ENCODE results near the gene CRIP3.
"Not testable (repeated sequence)": the region's sequence is repeated elsewhere in the genome, so short reads cannot be mapped to it uniquely, and the experiment has no call there.

The CRIP3 gene

GRCh38 chr6:43308101-43308989 lies at the start of gene CRIP3:
Gene CRIP3 (minus strand): TSS chr6:43308826. CDS start chr6:43308792, 34 bp downstream.
- no peak for DNase-seq (ENCODE audit: low spot score)

- DNase-seq (ENCODE audit: low spot score), result peak; percentile 34
Observed at GRCh38 chr6:43355862-43356590, 47.4 kb upstream of the CRIP3 start.

GRCh38 chr6:43351951-43352350 lies 43.3 kb upstream of the CRIP3 start:
- not testable (repeated sequence) for DNase-seq (ENCODE audit: low spot score)

GRCh38 chr6:43347444-43347843 lies 38.8 kb upstream of the CRIP3 start:
- no peak for DNase-seq (ENCODE audit: low spot score)

- DNase-seq (ENCODE audit: low spot score), result no peak
Observed at GRCh38 chr6:43347021-43347420, 38.4 kb upstream of the CRIP3 start.

- not testable (repeated sequence) for DNase-seq (ENCODE audit: low spot score)
Observed at GRCh38 chr6:43346243-43346642, 37.6 kb upstream of the CRIP3 start.

GRCh38 chr6:43339168-43339567 lies 30.5 kb upstream of the CRIP3 start:
- DNase-seq (ENCODE audit: low spot score), result no peak

GRCh38 chr6:43338243-43338642 lies 29.6 kb upstream of the CRIP3 start:
- no peak for DNase-seq (ENCODE audit: low spot score)

GRCh38 chr6:43336382-43336781 lies 27.8 kb upstream of the CRIP3 start:
- DNase-seq (ENCODE audit: low spot score), result no peak

GRCh38 chr6:43335469-43335868 lies 26.8 kb upstream of the CRIP3 start:
- DNase-seq (ENCODE audit: low spot score), result no peak

GRCh38 chr6:43334466-43335095 lies 26.0 kb upstream of the CRIP3 start:
- peak; percentile 9 for DNase-seq (ENCODE audit: low spot score)

- no peak for DNase-seq (ENCODE audit: low spot score)
Observed at GRCh38 chr6:43331891-43332290, 23.3 kb upstream of the CRIP3 start.

GRCh38 chr6:43331470-43331869 lies 22.8 kb upstream of the CRIP3 start:
- no peak for DNase-seq (ENCODE audit: low spot score)

GRCh38 chr6:43328528-43328927 lies 19.9 kb upstream of the CRIP3 start:
- DNase-seq (ENCODE audit: low spot score), result no peak

- no peak for DNase-seq (ENCODE audit: low spot score)
Observed at GRCh38 chr6:43325876-43326275, 17.2 kb upstream of the CRIP3 start.

GRCh38 chr6:43318011-43318410 lies 9.4 kb upstream of the CRIP3 start:
- no peak for DNase-seq (ENCODE audit: low spot score)

GRCh38 chr6:43313813-43314212 lies 5.2 kb upstream of the CRIP3 start:
- DNase-seq (ENCODE audit: low spot score), result no peak

- DNase-seq (ENCODE audit: low spot score), result no peak
Observed at GRCh38 chr6:43311666-43312065, 3.0 kb upstream of the CRIP3 start.

- no peak for DNase-seq (ENCODE audit: low spot score)
Observed at GRCh38 chr6:43310624-43311023, 2.0 kb upstream of the CRIP3 start.

- no peak for DNase-seq (ENCODE audit: low spot score)
Observed at GRCh38 chr6:43310134-43310533, 1.5 kb upstream of the CRIP3 start.

- no peak for DNase-seq (ENCODE audit: low spot score)
Observed at GRCh38 chr6:43308990-43309477, 408 bp upstream of the CRIP3 start.

GRCh38 chr6:43307451-43308100 lies 1.1 kb downstream of the CRIP3 start:
- no peak for DNase-seq (ENCODE audit: low spot score)
